HG02571 (cell line): Measurements from ENCODE around the gene PARD3B.

Experiments used
- ATAC-seq: cut with Tn5 transposase; IDR thresholded peaks from one replicate; pipeline ENCODE4 v1.9.1; 2021; ENCODE audit warnings: mild to moderate bottlenecking, moderate library complexity; ENCODE audit not compliant: unreplicated experiment

PARD3B gene

GRCh38 chr2:204687776-204688175 is 142.5 kb downstream of the PARD3B start:
- ATAC-seq, result no peak

GRCh38 chr2:204691911-204692510 is 146.7 kb downstream of the PARD3B start:
- no peak for ATAC-seq

DNA sequence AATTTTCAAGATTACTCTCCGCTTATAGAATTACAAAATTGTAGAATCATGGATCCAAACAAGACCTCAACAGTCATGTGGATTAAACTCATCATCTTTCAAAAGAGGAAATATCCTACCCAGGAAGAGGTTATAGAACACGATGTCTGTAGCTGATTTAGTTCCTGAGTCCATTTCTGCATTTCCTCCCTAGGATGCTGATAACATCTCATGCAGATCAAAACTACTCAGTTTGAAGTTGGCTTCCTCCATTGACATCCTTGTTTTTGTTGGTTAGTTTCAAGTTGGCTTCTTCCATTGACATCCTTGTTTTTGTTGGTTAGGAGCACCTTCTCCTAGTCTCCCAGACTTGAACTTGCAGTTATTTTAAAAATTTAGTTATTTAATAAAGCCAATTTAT is 147.5 kb downstream of the PARD3B start:
- no peak for ATAC-seq

GRCh38 chr2:204693262-204693661 is 148.0 kb downstream of the PARD3B start:
- ATAC-seq, result no peak

DNA sequence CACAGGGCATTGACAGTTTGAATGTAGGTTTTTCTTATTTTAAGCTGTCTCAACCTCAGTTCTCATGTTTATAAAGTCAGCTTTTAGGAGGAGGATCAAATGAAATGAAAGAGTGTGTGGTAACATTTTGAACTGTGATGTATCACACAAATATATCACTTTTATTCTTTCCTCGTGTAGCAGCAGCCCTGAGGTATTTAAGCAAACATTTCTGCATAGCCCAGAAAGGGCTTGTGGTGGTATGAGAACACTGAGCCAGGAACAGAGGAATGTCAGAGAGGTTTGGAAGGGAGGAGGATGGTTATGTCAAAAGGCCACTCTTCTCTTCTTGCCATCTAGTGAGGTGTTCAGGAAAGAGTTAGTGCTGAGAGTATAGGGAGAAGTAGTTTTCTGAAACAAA is 150.2 kb downstream of the PARD3B start:
- no peak for ATAC-seq

DNA sequence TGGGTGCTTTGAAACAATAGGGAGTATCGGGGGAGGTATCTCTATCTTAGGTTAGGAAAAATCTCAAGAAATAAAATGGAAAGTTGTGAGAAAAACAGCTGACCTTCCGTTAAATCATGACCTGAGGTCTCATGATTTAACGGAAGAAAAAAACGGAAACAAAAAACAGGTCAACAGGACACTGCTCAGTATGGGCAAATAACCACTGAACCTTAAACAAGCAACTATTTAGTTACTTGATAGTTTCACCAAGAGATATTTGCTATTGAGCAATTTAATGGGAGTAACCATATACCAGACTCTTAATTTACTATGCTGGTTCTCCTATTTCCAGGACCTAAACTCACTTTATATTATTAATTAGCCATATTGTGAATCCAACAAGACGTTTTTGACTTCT is 150.8 kb downstream of the PARD3B start:
- ATAC-seq, result no peak

GRCh38 chr2:204705243-204705932 is 160.1 kb downstream of the PARD3B start:
- no peak for ATAC-seq

DNA sequence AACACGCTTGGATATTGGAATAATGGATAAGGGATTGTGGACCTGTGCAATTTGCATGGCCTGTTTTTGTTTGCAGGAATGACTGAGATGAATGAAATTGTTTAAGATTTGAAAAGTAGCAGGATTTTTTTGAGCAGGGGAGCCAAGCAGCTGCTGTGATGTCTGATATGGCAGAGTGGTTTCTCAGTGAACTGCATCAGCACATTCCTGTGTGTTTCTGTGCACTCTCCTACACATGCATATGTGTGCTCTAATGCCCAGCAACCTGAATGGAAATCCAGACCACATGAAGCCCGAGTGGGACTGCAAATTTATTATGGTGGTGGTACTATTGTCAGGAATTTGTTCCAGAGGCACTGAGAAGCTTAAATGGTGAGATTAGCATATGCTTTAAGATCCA is 161.7 kb downstream of the PARD3B start:
- ATAC-seq, result no peak

GRCh38 chr2:204713211-204713610 is 167.9 kb downstream of the PARD3B start:
- ATAC-seq, result no peak

GRCh38 chr2:204715361-204715760 is 170.1 kb downstream of the PARD3B start:
- no peak for ATAC-seq

DNA sequence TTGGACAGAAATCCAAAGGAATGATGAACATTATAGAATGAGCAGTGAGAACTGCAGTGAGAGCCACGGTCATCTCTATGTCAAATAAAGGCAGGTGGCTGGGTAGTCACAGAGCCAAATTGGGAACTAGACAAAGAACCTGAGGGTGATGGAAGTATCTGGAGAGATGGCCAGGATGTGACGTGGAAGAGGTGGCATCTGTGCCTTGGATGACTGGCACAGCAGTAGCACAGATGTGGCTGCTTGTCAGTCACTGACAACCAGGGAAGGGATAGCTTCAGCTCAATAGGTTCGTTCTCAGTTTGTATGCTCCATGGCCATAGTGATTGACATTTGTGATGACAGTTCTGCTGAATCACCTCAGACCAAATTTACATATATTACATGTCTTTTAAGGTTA is 172.3 kb downstream of the PARD3B start:
- no peak for ATAC-seq

GRCh38 chr2:204718607-204719006 is 173.3 kb downstream of the PARD3B start:
- no peak for ATAC-seq

DNA sequence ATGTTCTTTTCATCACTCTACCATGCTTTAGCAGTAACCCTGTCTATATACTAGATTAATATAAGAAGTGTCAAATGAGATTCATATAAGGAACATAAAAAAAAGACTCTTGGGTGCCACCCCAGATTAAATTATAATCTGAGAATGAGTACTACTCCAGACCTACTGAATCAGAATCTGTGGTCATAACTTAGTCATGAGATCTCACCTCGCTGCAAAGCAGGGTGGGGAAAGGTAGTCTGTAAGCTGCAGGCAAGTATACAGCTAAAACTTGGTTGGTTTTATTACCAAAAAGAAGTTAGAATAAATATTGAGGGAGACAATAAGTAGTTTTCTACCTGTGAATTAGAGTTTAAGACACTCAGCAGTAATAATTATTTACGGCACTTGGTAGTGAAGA is 175.6 kb downstream of the PARD3B start:
- ATAC-seq, result no peak

DNA sequence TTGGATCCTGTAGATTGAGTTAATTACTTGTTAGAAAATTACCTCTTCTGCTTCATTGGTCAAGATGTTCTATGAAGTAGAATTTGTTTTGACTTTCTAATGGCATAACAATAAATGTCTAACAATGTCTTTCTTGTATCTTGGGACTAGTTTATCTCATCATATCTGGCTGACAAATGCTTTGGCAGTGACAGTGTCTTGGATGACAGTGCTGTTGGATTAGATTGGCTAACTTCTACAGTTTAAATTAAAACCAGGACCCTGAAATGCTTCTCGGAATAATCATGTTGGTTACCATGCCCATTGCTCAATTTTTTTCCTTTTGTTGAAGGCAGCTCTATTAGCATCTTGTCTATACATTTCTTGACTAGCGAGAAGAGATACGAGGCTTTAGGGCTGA is 176.9 kb downstream of the PARD3B start:
- ATAC-seq, result no peak

GRCh38 chr2:204722691-204723090 is 177.4 kb downstream of the PARD3B start:
- ATAC-seq, result no peak

DNA sequence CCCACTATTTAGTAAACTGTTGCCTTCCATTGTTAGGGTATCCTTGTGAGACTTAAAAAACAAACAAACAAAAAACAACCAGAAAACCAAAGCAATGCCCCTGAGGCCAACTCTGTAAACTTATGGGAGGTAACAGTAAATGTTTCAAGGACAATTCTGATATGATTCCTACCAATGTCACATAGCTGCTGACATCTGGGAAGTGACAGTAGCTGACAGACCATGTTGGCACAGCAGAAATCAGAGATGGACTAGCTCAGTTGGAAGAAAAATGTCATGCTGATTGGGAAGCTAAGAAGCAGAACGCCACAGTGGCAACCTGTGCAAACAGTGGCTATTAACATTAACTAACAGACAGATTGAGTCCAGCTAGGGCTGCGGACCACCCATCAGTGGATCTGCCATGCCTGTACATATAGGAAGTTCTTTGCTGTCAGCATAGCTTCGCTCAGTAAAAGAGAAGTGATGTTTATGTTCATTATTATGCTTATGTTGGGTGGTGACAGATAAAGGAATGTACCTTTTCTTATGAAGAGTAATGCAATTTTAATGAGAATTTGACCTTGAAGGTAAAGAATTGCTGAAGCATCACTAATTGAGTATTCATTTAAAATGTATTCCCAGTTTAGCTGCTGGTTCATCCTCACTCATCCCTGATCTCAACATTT is 180.6 kb downstream of the PARD3B start:
- no peak for ATAC-seq

GRCh38 chr2:204726831-204727230 is 181.6 kb downstream of the PARD3B start:
- ATAC-seq, result no peak

DNA sequence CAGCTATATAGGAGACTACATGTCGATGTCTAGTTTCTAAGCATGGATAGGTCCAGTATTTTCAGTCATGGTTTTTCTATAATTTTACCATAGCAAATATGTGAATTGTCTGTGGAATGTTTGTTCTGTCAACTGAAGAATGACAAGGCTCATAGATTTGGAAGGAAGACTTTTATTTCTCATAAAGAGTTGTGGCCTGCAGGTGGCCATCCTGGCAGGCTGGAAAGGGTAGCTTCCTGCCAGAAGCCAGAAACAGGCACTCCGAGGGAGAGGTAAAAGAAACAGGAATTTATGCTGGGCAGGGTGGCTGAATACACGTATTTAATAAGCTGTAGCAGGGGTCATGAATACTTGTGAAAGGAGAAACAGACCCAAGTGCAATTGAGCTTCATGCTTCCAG is 182.1 kb downstream of the PARD3B start:
- no peak for ATAC-seq

DNA sequence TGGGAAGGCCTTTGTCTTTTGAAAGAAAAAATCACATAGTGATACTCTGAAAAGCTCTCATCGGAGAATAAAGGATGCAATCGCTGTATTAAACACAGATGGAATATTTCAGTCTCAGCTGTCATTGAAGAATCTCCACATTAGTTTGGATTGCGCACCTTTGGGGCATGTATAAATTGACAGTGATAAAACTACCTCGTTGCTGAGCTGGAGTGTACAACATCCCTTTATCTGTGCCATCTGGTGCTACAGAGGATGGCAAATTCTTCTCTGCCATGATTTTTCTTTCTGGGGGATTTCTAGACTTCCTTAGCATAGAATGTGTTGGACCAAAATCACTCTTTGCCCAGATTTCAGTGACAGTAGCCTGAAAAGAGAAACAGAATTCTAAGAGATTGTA is 185.3 kb downstream of the PARD3B start:
- no peak for ATAC-seq

- no peak for ATAC-seq
These were observed 186.7 kb downstream of the PARD3B start for GRCh38 chr2:204732019-204732418.

DNA sequence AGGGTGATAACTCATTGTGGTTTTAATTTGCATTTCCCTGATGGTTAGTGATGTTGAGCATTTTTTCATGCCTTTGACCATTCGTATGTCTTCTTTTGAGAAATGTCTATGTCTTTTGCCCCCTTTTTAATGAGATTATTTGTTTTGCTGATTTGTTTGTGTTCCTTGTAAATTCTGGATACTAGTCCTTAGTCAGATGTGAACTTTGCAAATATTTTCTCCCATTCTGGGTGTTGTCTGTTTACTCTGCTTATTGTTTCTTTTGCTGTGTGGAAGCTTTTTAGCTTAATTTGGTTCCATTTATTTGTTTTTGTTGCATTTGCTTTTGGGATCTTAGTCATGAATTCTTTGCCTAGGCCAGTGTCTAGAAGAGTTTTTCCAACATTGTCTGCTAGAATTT is 192.0 kb downstream of the PARD3B start:
- ATAC-seq, result no peak

- no peak for ATAC-seq
These were observed 193.4 kb downstream of the PARD3B start for GRCh38 chr2:204738721-204739120.
